B cell (primary cell): Measurements from ENCODE around the gene KCNH1. TPM values are rescaled to one million over a fixed set of nuclear protein-coding genes. Genes with fewer than 3 reads are reported as not detected.

Experiments used
- ATAC-seq: fragments of 200-7000 bp; cut with Tn5 transposase; one replicate; pipeline ENCODE4 v1.10.0; 2021; ENCODE audit warnings: low read depth, mild to moderate bottlenecking, moderate number of reproducible peaks, moderate library complexity
- CTCF ChIA-PET: fragments of 350-600 bp; sonication (Branson Sonifier 250); formaldehyde crosslinking; loops from one replicate; lab custom pipeline; 2021; ENCODE audit warnings: antibody characterized with exemption, inconsistent platforms; lab: Charles Lee
- POLR2A ChIA-PET: fragments of 350-600 bp; sonication (Branson Sonifier 250); formaldehyde crosslinking; loops from one replicate; lab custom pipeline; 2021; ENCODE audit warnings: antibody characterized with exemption; lab: Charles Lee
- DNase-seq: peaks from one replicate; pipeline ENCODE4 v3.0.0; 2013
- H2AFZ ChIP-seq: 2 replicates; pipeline ENCODE4 v1.6.1; 2012; ENCODE audit warnings: mild to moderate bottlenecking, low read depth, low read length; ENCODE audit not compliant: insufficient read depth, poor library complexity, severe bottlenecking
- H3K27ac ChIP-seq, 2 donors: 1 replicate in 1 of 2; 2 replicates in 1 of 2; pipeline ENCODE4 v1.5.1; 2012 to 2013; ENCODE audit warnings: low read length in 2 of 2, mild to moderate bottlenecking in 2 of 2, moderate library complexity in 1 of 2
- H3K27me3 ChIP-seq, 4 experiments: fragments of 200-600 bp in 1 of 4; sonication (generic) in 1 of 4; replicated peaks in 1 of 4; 1 replicate in 2 of 4; 2 replicates in 2 of 4; pipeline versions ENCODE4 v1.6.1 to v1.7.0; 2013 to 2016; ENCODE audit warnings: low read length in 3 of 4, mild to moderate bottlenecking in 2 of 4, mixed read lengths in 1 of 4, moderate library complexity in 1 of 4; ENCODE audit not compliant: insufficient read depth in 4 of 4, control insufficient read depth in 3 of 4; ENCODE audit errors: control extremely low read depth in 1 of 4
- H3K36me3 ChIP-seq, 2 experiments: replicated peaks in 1 of 2; 1 replicate in 1 of 2; 2 replicates in 1 of 2; pipeline versions ENCODE4 v1.6.1 to v1.7.1; 2013; ENCODE audit warnings: low read length in 1 of 2; ENCODE audit not compliant: insufficient read depth in 2 of 2, control insufficient read depth in 1 of 2; ENCODE audit errors: control extremely low read depth in 1 of 2, extremely low read depth in 1 of 2
- H3K4me1 ChIP-seq, 2 donors: fragments of 200-600 bp in 1 of 2; sonication (generic) in 1 of 2; 1 replicate in 1 of 2; 2 replicates in 1 of 2; pipeline versions ENCODE4 v1.5.1 to v1.6.1; 2013 to 2017; ENCODE audit warnings: low read length in 2 of 2; ENCODE audit not compliant: control insufficient read depth in 2 of 2, insufficient read depth in 2 of 2
- H3K4me2 ChIP-seq: replicated peaks from 2 replicates; pipeline ENCODE3; 2012; ENCODE audit warnings: mild to moderate bottlenecking, low read depth, low read length; ENCODE audit not compliant: poor library complexity, severe bottlenecking
- H3K4me3 ChIP-seq, 5 experiments: fragments of 200-600 bp in 1 of 5; sonication (generic) in 1 of 5; 1 replicate in 3 of 5; 2 replicates in 2 of 5; pipeline versions ENCODE4 v1.5.1 to v1.7.0; 2011 to 2016; ENCODE audit warnings: low read length in 4 of 5, mild to moderate bottlenecking in 4 of 5, low read depth in 2 of 5, control low read depth in 1 of 5, moderate library complexity in 1 of 5; ENCODE audit not compliant: insufficient read depth in 1 of 5; ENCODE audit errors: control extremely low read depth in 1 of 5, extremely low read depth in 1 of 5
- H3K79me2 ChIP-seq: fragments of 200-600 bp; sonication (generic); one replicate; pipeline ENCODE4 v1.6.0; 2016; ENCODE audit warnings: low read length; ENCODE audit not compliant: control insufficient read depth, insufficient read depth
- H3K9ac ChIP-seq: fragments of 200-600 bp; sonication (generic); 2 replicates; pipeline ENCODE4 v1.6.1; 2017; ENCODE audit warnings: mild to moderate bottlenecking, low read length, moderate library complexity
- H3K9me3 ChIP-seq, 3 donors: one replicate each; pipeline versions ENCODE4 v1.6.1 to v1.7.1; 2013; ENCODE audit warnings: low read length in 2 of 3; ENCODE audit not compliant: control insufficient read depth in 2 of 3, insufficient read depth in 1 of 3; ENCODE audit errors: control extremely low read depth in 1 of 3
- H4K20me1 ChIP-seq: 2 replicates; pipeline ENCODE4 v1.6.0; 2012; ENCODE audit warnings: mild to moderate bottlenecking, low read length; ENCODE audit not compliant: insufficient read depth, control insufficient read depth, poor library complexity, severe bottlenecking
- H3K27ac Mint-ChIP-seq: one replicate; pipeline ENCODE4 v1.8.0; 2021; ENCODE audit warnings: mixed read lengths
- H3K27me3 Mint-ChIP-seq: one replicate; pipeline ENCODE4 v1.8.0; 2021; ENCODE audit warnings: mixed read lengths
- H3K4me1 Mint-ChIP-seq: one replicate; pipeline ENCODE4 v1.8.0; 2021; ENCODE audit warnings: mixed read lengths
- H3K4me3 Mint-ChIP-seq: one replicate; pipeline ENCODE4 v1.8.0; 2021; ENCODE audit warnings: mixed read lengths
- H3K9me3 Mint-ChIP-seq: one replicate; pipeline ENCODE4 v1.8.0; 2022; ENCODE audit warnings: mixed read lengths; ENCODE audit not compliant: insufficient read depth
- EZH2 ChIP-seq: IDR thresholded peaks from 2 replicates; pipeline ENCODE4 v1.6.1; 2012; ENCODE audit warnings: borderline replicate concordance, low read depth, mild to moderate bottlenecking, moderate library complexity, low read length; ENCODE audit not compliant: insufficient read depth, poor library complexity, severe bottlenecking
- WGBS: methylation state at CpG from one replicate; pipeline ENCODE4 v1.1.5; 2013; ENCODE audit warnings: missing lambda C conversion rate; ENCODE audit not compliant: insufficient coverage; 5-methylcytosine and 5-hydroxymethylcytosine counted together
- intact Hi-C: fragments of 100-400 bp; cut with micrococcal nuclease; formaldehyde crosslinking; loops from one replicate; pipeline ENCODE4 v1.10.0; 2022
- polyA plus RNA-seq: library from polyadenylated mRNA; depleted of rRNA; stranded (reverse); fragments of >200 nt; gene quantifications from 2 replicates; pipeline ENCODE4 v1.2.3, GENCODE V29; 2012
- total RNA-seq, 2 donors: library from RNA; stranded (reverse); fragments of 120-200 nt in 1 of 2; gene quantifications; 1 replicate in 1 of 2; 2 replicates in 1 of 2; pipeline versions ENCODE4 v1.2.3 to v1.2.4, GENCODE V29; 2013 to 2022
- TF ChIP-seq, protein P1 (sequence below): fragments of 200-600 bp; IDR thresholded peaks from one replicate; pipeline ENCODE4 v1.8.0; 2022; ENCODE audit warnings: antibody characterized with exemption, mild to moderate bottlenecking

The KCNH1 gene
- total and polyA plus RNA-seq, 2 donors (not counting 1 experiment from before 2014, with no cell fraction given) = not detected

DNA sequence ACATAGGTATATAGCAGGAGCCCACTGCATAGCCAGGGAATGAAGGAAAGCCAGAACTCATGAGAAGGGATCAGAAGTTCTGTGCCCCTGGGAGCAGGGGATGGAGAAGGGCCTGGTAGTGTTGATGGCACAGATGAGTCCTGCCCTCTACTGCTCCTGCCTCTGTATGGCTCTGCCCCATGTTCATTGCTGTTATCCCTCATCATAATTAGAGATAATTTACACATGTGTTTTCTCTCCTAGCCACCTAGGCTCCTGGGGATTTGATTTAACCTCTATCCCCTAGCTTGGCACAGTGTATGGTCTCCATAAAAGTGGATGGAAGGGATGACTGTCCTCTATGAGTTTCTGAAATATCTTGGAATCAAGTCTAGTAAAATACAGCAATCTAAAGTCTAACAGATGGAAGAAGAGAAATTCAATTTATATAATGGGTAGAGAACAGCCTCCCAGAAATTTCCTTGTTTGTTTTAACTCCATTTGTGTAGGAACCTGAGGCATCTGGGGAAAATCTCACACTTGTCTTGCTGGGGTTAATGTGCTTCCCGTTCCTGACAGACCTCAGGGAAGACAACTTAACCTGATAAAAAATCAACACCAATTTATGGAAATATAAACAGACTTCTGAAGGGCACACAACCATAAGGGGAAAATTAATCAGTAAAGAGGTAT, 411.4 kb downstream of the KCNH1 start:
- no peak overlapping the region for H3K27ac Mint-ChIP-seq
- no CpG with 5 or more reads among the region's 1 CpG for WGBS
- H3K4me1 ChIP-seq = no peaks in the 10 kb centered on the region
- no peak for DNase-seq
- ChIA-PET CTCF (no interaction called here), POLR2A (no interaction called here)
- intact Hi-C loops = no loop called here
- H3K36me3 ChIP-seq = no peaks in the 10 kb centered on the region
- no peaks in the 10 kb centered on the region for H4K20me1 ChIP-seq
- no peak overlapping the region for H3K4me3 ChIP-seq
- ATAC-seq = no peak
- H3K27me3 ChIP-seq = peaks cover 0 to 5% (median 0%) of the 10 kb centered on the region in 4 experiments
- no peak overlapping the region for H3K4me2 ChIP-seq
- TF ChIP-seq, protein P1, sequence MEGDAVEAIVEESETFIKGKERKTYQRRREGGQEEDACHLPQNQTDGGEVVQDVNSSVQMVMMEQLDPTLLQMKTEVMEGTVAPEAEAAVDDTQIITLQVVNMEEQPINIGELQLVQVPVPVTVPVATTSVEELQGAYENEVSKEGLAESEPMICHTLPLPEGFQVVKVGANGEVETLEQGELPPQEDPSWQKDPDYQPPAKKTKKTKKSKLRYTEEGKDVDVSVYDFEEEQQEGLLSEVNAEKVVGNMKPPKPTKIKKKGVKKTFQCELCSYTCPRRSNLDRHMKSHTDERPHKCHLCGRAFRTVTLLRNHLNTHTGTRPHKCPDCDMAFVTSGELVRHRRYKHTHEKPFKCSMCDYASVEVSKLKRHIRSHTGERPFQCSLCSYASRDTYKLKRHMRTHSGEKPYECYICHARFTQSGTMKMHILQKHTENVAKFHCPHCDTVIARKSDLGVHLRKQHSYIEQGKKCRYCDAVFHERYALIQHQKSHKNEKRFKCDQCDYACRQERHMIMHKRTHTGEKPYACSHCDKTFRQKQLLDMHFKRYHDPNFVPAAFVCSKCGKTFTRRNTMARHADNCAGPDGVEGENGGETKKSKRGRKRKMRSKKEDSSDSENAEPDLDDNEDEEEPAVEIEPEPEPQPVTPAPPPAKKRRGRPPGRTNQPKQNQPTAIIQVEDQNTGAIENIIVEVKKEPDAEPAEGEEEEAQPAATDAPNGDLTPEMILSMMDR = no peak
- no peak for TF ChIP-seq EZH2
- no peak overlapping the region for H2AFZ ChIP-seq
- H3K9me3 Mint-ChIP-seq = no peaks in the 10 kb centered on the region
- H3K79me2 ChIP-seq = no peaks in the 10 kb centered on the region
- no peak overlapping the region for H3K9ac ChIP-seq
- H3K27ac ChIP-seq = no peak overlapping the region
- H3K4me1 Mint-ChIP-seq = no peaks in the 10 kb centered on the region
- no peaks in the 10 kb centered on the region for H3K9me3 ChIP-seq
- no peak overlapping the region for H3K4me3 Mint-ChIP-seq
- no peaks in the 10 kb centered on the region for H3K27me3 Mint-ChIP-seq

DNA sequence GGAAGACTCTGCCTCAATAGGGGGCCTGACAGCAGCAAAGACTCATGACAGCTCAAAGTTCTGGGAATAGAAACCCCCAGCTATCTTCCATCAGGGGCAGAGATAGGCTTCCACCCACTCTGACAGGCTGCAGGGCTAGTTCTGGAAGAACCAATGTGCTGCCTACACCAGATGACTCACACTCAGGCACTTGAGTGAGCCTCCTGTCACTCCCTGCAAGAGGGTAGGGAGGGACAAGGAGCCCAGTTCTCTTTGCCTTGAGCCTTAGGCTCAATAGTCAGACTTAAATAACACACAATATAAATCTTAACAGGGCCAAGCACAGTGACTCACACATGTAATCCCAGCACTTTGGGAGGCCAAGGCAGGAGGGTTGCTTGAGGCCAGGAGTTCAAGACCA, 418.9 kb downstream of the KCNH1 start:
- no peaks in the 10 kb centered on the region for H3K27me3 Mint-ChIP-seq
- H4K20me1 ChIP-seq = no peaks in the 10 kb centered on the region
- no peak overlapping the region for H3K9ac ChIP-seq
- no peak overlapping the region for H2AFZ ChIP-seq
- no peaks in the 10 kb centered on the region for H3K27me3 ChIP-seq
- intact Hi-C loops = no loop called here
- TF ChIP-seq, protein P1 = no peak
- POLR2A ChIA-PET = no interaction called here
- no peaks in the 10 kb centered on the region for H3K9me3 Mint-ChIP-seq
- H3K4me1 ChIP-seq = no peaks in the 10 kb centered on the region
- H3K79me2 ChIP-seq = no peaks in the 10 kb centered on the region
- H3K4me2 ChIP-seq = no peak overlapping the region
- ATAC-seq (no peak), DNase-seq (no peak)
- no peak overlapping the region for H3K27ac ChIP-seq
- CTCF ChIA-PET = no interaction called here
- no peaks in the 10 kb centered on the region for H3K36me3 ChIP-seq
- no peak overlapping the region for H3K4me3 ChIP-seq
- no peak overlapping the region for H3K4me3 Mint-ChIP-seq
- no peaks in the 10 kb centered on the region for H3K4me1 Mint-ChIP-seq
- no peak overlapping the region for H3K27ac Mint-ChIP-seq
- no peaks in the 10 kb centered on the region for H3K9me3 ChIP-seq
